Adrenal gland (tissue), 12 donors: Measurements from ENCODE around the gene TTC21B. TPM values are rescaled to one million over a fixed set of nuclear protein-coding genes. Genes with fewer than 3 reads are reported as not detected.

Source experiments
- DNase-seq, 7 donors: peaks; one replicate each; pipeline ENCODE4 v3.0.0-alpha.2; 2019 to 2020
- H3K27ac ChIP-seq, 5 donors: fragments of 200-600 bp; sonication (generic) in 4 of 5; 1 replicate in 3 of 5; 2 replicates in 2 of 5; pipeline versions ENCODE4 v1.5.1 to v1.8.0; 2016 to 2020; ENCODE audit warnings: mild to moderate bottlenecking in 1 of 5
- H3K27me3 ChIP-seq: fragments of 200-600 bp; 2 replicates; pipeline ENCODE4 v1.8.0; 2021
- H3K36me3 ChIP-seq, 2 donors: fragments of 200-600 bp; replicated peaks in 1 of 2; 1 replicate in 1 of 2; 2 replicates in 1 of 2; pipeline versions ENCODE4 v1.5.1 to v1.8.0; 2018 to 2022
- H3K4me1 ChIP-seq, 2 donors: fragments of 200-600 bp; replicated peaks in 1 of 2; 1 replicate in 1 of 2; 2 replicates in 1 of 2; pipeline versions ENCODE4 v1.5.1 to v1.8.0; 2018 to 2021
- H3K4me3 ChIP-seq, 4 donors: fragments of 200-600 bp; sonication (generic) in 3 of 4; one replicate each; pipeline ENCODE4 v1.5.1; 2016 to 2018
- H3K9me3 ChIP-seq, 3 donors: fragments of 200-600 bp; sonication (generic) in 1 of 3; replicated peaks in 1 of 3; 1 replicate in 2 of 3; 2 replicates in 1 of 3; pipeline versions ENCODE4 v1.5.1 to v1.8.0; 2016 to 2021
- POLR2A ChIP-seq, 2 donors: fragments of 450-650 bp; IDR thresholded peaks; one replicate each; pipeline ENCODE4 v1.6.1; 2017; ENCODE audit warnings: antibody characterized with exemption in 2 of 2, mild to moderate bottlenecking in 2 of 2, moderate library complexity in 1 of 2
- WGBS, 4 donors: extraction: QIAGEN DNeasy Blood & Tissue Kit in 2 of 4; methylation state at CpG; one replicate each; pipeline versions ENCODE4 v1.1.5 to v1.1.7; 2013 to 2017; 5-methylcytosine and 5-hydroxymethylcytosine counted together
- intact Hi-C, 2 donors: fragments of 100-400 bp; cut with DNase I; formaldehyde crosslinking; loops; one replicate each; pipeline versions ENCODE4 v1.14.1 to v1.15.0; 2022 to 2023
- polyA plus RNA-seq, 3 donors: library from polyadenylated mRNA; stranded (reverse); fragments of 200-250 nt in 2 of 3; fragments of 350-450 nt in 1 of 3; fragmentation: Illumina TruSeq in 1 of 3; extraction: RNeasy Lipid Tissue Mini Kit (QIAGEN cat#74804) in 1 of 3; gene quantifications; one replicate each; pipeline ENCODE4 v1.2.3, GENCODE V29; 2013 to 2014
- total RNA-seq, 9 donors: library from RNA; depleted of rRNA in 4 of 9; stranded (reverse); fragments of >200 nt in 4 of 9; fragments of 120-200 nt in 1 of 9; fragmentation: NEBNext Ultra II Directional in 1 of 9; extraction: Animal tissue kit (Norgen Biotek cat#: 25700) in 1 of 9; gene quantifications; one replicate each; pipeline versions ENCODE4 v1.1.0 to v1.2.4, GENCODE V29; 2013 to 2023
- TF ChIP-seq, protein P1 (sequence below), 6 experiments: fragments of 450-650 bp in 4 of 6; fragments of 200-600 bp in 2 of 6; sonication (generic) in 1 of 6; IDR thresholded peaks; 1 replicate in 5 of 6; 2 replicates in 1 of 6; pipeline versions ENCODE4 v1.5.1 to v1.8.0; 2016 to 2021; ENCODE audit warnings: antibody characterized with exemption in 6 of 6, mild to moderate bottlenecking in 2 of 6, moderate library complexity in 1 of 6
- donor health status: healthy with polysubstance abuse.
- donor health status: Bipolar disorder and iron deficiency.
- donor health status: DM: yes; HTN: yes; CAD: no.
- donor health status: DM: no; HTN: no; CAD: no.
- donor health status: DM: no; HTN: no; CAD: no.
- donor health status: DM: yes; HTN: yes; CAD: no.

The TTC21B gene
- total and polyA plus RNA-seq, 12 donors: 4.8 to 28.5 (median 10.0) TPM

DNA sequence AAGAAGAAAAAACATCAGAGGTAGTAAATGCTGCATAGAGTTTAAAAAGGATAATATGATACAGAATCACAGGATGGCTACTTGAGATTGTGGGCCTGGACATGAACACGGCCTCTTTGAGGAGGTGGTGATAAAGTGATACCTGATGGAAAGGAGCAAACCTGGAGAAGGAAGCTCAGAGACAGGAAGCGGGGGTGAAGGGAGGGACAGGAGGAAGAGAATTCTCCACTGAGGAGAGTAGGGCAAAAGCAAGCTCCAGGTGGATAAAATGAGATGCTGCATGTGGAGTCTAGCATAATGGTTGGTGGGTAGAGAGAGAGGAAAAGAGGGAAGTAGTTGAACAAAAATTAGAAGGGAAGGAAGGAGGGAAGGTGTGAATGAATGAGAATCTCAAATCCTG is 82.6 kb downstream of the TTC21B start:
- H3K4me3 ChIP-seq: no peak overlapping the region
- 92 to 100% (median 98%) methylated on average over 2 of the region's 2 CpGs for WGBS, 4 donors
- H3K9me3 ChIP-seq: no peaks in the 10 kb centered on the region
- intact Hi-C loops: loop anchor here in 1 of 2 donors (10.0 kb wide), 1 partner anchor 466 kb away; no protein-coding TSS in a partner anchor
- no peak overlapping the region for H3K27ac ChIP-seq
- no peaks in the 10 kb centered on the region for H3K4me1 ChIP-seq
- H3K27me3 ChIP-seq: no peaks in the 10 kb centered on the region
- DNase-seq: no peak
- TF ChIP-seq, protein P1, sequence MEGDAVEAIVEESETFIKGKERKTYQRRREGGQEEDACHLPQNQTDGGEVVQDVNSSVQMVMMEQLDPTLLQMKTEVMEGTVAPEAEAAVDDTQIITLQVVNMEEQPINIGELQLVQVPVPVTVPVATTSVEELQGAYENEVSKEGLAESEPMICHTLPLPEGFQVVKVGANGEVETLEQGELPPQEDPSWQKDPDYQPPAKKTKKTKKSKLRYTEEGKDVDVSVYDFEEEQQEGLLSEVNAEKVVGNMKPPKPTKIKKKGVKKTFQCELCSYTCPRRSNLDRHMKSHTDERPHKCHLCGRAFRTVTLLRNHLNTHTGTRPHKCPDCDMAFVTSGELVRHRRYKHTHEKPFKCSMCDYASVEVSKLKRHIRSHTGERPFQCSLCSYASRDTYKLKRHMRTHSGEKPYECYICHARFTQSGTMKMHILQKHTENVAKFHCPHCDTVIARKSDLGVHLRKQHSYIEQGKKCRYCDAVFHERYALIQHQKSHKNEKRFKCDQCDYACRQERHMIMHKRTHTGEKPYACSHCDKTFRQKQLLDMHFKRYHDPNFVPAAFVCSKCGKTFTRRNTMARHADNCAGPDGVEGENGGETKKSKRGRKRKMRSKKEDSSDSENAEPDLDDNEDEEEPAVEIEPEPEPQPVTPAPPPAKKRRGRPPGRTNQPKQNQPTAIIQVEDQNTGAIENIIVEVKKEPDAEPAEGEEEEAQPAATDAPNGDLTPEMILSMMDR (IDR thresholded peaks at IDR 0.05): no peak
- TF ChIP-seq POLR2A (IDR thresholded peaks at IDR 0.05): no peak
- no peaks in the 10 kb centered on the region for H3K36me3 ChIP-seq

DNA sequence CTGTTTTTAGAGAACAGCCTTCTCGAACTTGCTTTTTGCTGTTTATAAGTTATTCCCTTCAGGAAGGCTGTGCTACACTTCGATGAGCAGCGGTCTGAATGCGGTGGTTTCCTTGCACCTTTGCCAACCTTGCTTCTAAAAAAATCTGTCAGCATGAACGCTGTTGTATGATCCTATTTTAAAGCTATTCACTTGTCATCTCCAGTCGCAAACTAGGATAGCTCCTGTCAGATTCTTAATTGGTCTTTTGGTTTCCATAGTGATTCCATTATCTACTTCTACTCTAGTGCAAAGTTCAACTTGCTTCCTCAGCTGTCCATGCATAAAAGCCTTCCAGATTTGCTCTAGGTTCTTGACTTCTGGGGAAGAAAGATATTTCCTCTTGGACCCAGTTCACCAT is 83.2 kb downstream of the TTC21B start:
- intact Hi-C loops: loop anchor here in 1 of 2 donors (10.0 kb wide), 1 partner anchor 466 kb away; no protein-coding TSS in a partner anchor
- Histone ChIP-seq H3K36me3 (no peaks in the 10 kb centered on the region), H3K27ac (no peak overlapping the region), H3K9me3 (no peaks in the 10 kb centered on the region), H3K4me1 (no peaks in the 10 kb centered on the region), H3K27me3 (no peaks in the 10 kb centered on the region), H3K4me3 (no peak overlapping the region)
- 84 to 93% (median 91%) methylated on average over 6 of the region's 6 CpGs for WGBS, 4 donors
- TF ChIP-seq, protein P1 (IDR thresholded peaks at IDR 0.05): no peak
- no peak for TF ChIP-seq POLR2A (IDR thresholded peaks at IDR 0.05)
- DNase-seq: no peak

GRCh38 chr2:165868211-165868610 is 85.4 kb downstream of the TTC21B start:
- intact Hi-C loops: no loop called here
- Histone ChIP-seq H3K9me3 (no peaks in the 10 kb centered on the region), H3K4me1 (no peaks in the 10 kb centered on the region), H3K4me3 (no peak overlapping the region), H3K27ac (no peak overlapping the region), H3K36me3 (no peaks in the 10 kb centered on the region), H3K27me3 (no peaks in the 10 kb centered on the region)
- 60 to 70% (median 65%) methylated on average over 4 of the region's 4 CpGs for WGBS, 4 donors
- TF ChIP-seq, protein P1 (IDR thresholded peaks at IDR 0.05): no peak
- no peak for TF ChIP-seq POLR2A (IDR thresholded peaks at IDR 0.05)
- no peak for DNase-seq

GRCh38 chr2:165864296-165864695 is 89.3 kb downstream of the TTC21B start:
- 70 to 80% (median 77%) methylated on average over 6 of the region's 6 CpGs for WGBS, 4 donors
- TF ChIP-seq, protein P1 (IDR thresholded peaks at IDR 0.05): no peak
- TF ChIP-seq POLR2A (IDR thresholded peaks at IDR 0.05): no peak
- no peaks in the 10 kb centered on the region for H3K4me1 ChIP-seq

More at GRCh38 chr2:165864296-165864695, 89.3 kb downstream of the TTC21B start:
- no peaks in the 10 kb centered on the region for H3K9me3 ChIP-seq
- H3K4me3 ChIP-seq: no peak overlapping the region
- H3K36me3 ChIP-seq: no peaks in the 10 kb centered on the region
- no peaks in the 10 kb centered on the region for H3K27me3 ChIP-seq
- H3K27ac ChIP-seq: no peak overlapping the region
- DNase-seq: no peak
- intact Hi-C loops: no loop called here
